Effector memory CD4-positive, alpha-beta T cell (primary cell): ENCODE data around the gene MT1X.
"Not testable (repeated sequence)": the region's sequence is repeated elsewhere in the genome, so short reads cannot be mapped to it uniquely, and the experiment has no call there.

Experiments
- DNase-seq, 3 donors: peaks; one replicate each; pipeline ENCODE4 v3.0.0-alpha.2; 2020
- H3K27ac ChIP-seq: 2 replicates; pipeline ENCODE4 v1.7.0; 2013; ENCODE audit warnings: mild to moderate bottlenecking, low read length, moderate library complexity; ENCODE audit not compliant: insufficient read depth, poor library complexity, severe bottlenecking
- H3K27me3 ChIP-seq: replicated peaks from 2 replicates; pipeline ENCODE4 v1.7.0; 2013; ENCODE audit warnings: mild to moderate bottlenecking, low read length; ENCODE audit not compliant: insufficient read depth, control insufficient read depth, poor library complexity, severe bottlenecking
- H3K36me3 ChIP-seq: 2 replicates; pipeline ENCODE4 v1.7.0; 2013; ENCODE audit warnings: mild to moderate bottlenecking, low read length, moderate library complexity; ENCODE audit not compliant: control insufficient read depth, insufficient read depth
- H3K4me1 ChIP-seq: 2 replicates; pipeline ENCODE4 v1.7.0; 2013; ENCODE audit warnings: low read length, mild to moderate bottlenecking; ENCODE audit not compliant: control insufficient read depth, insufficient read depth, poor library complexity, severe bottlenecking
- H3K4me3 ChIP-seq: 2 replicates; pipeline ENCODE4 v1.7.0; 2013; ENCODE audit warnings: low read length, low read depth, mild to moderate bottlenecking; ENCODE audit not compliant: insufficient read depth, poor library complexity, severe bottlenecking
- H3K9me3 ChIP-seq: 2 replicates; pipeline ENCODE4 v1.7.0; 2013; ENCODE audit warnings: mild to moderate bottlenecking, low read length, moderate library complexity; ENCODE audit not compliant: control insufficient read depth

The MT1X gene

GRCh38 chr16:56708525-56709442 lies 26.5 kb downstream of the MT1X start:
- peaks cover 7% of the 10 kb centered on the region for H3K4me1 ChIP-seq
- no peak for DNase-seq
- no peaks in the 10 kb centered on the region for H3K9me3 ChIP-seq
- no peaks in the 10 kb centered on the region for H3K27me3 ChIP-seq
- H3K36me3 ChIP-seq: no peaks in the 10 kb centered on the region
- H3K4me3 ChIP-seq: peak overlapping the region; percentile 17
- no peak overlapping the region for H3K27ac ChIP-seq

GRCh38 chr16:56709443-56710040 lies 27.3 kb downstream of the MT1X start:
- Histone ChIP-seq H3K9me3 (no peaks in the 10 kb centered on the region), H3K27ac (no peak overlapping the region), H3K27me3 (no peaks in the 10 kb centered on the region), H3K36me3 (no peaks in the 10 kb centered on the region), H3K4me1 (peaks cover 7% of the 10 kb centered on the region), H3K4me3 (no peak overlapping the region)
- no peak for DNase-seq

GRCh38 chr16:56710181-56710737 lies 28.0 kb downstream of the MT1X start:
- DNase-seq: no peak
- Histone ChIP-seq H3K9me3 (no peaks in the 10 kb centered on the region), H3K27me3 (no peaks in the 10 kb centered on the region), H3K4me3 (no peak overlapping the region), H3K27ac (no peak overlapping the region), H3K36me3 (no peaks in the 10 kb centered on the region), H3K4me1 (peaks cover 7% of the 10 kb centered on the region)

GRCh38 chr16:56711862-56712261 lies 29.6 kb downstream of the MT1X start:
- H3K36me3 ChIP-seq: no peaks in the 10 kb centered on the region
- no peaks in the 10 kb centered on the region for H3K27me3 ChIP-seq
- no peak for DNase-seq
- no peak overlapping the region for H3K4me3 ChIP-seq
- H3K9me3 ChIP-seq: no peaks in the 10 kb centered on the region
- H3K27ac ChIP-seq: no peak overlapping the region
- peaks cover 7% of the 10 kb centered on the region for H3K4me1 ChIP-seq

- Histone ChIP-seq H3K36me3 (no peaks in the 10 kb centered on the region), H3K4me1 (peaks cover 4% of the 10 kb centered on the region)
- no peak for DNase-seq
Measured at GRCh38 chr16:56713794-56714193, 31.5 kb downstream of the MT1X start.

GRCh38 chr16:56715126-56715525 lies 32.9 kb downstream of the MT1X start:
- Histone ChIP-seq H3K27ac (no peak overlapping the region), H3K36me3 (no peaks in the 10 kb centered on the region), H3K9me3 (no peaks in the 10 kb centered on the region), H3K4me3 (no peak overlapping the region), H3K27me3 (no peaks in the 10 kb centered on the region), H3K4me1 (no peaks in the 10 kb centered on the region)
- DNase-seq: no peak

More at GRCh38 chr16:56713794-56714193, 31.5 kb downstream of the MT1X start:
- Histone ChIP-seq H3K4me3 (no peak overlapping the region), H3K9me3 (no peaks in the 10 kb centered on the region), H3K27ac (no peak overlapping the region), H3K27me3 (no peaks in the 10 kb centered on the region)

GRCh38 chr16:56716761-56717160 lies 34.5 kb downstream of the MT1X start:
- no peak for DNase-seq
- Histone ChIP-seq H3K4me3 (no peak overlapping the region), H3K36me3 (no peaks in the 10 kb centered on the region), H3K27me3 (no peaks in the 10 kb centered on the region), H3K9me3 (no peaks in the 10 kb centered on the region), H3K4me1 (no peaks in the 10 kb centered on the region), H3K27ac (no peak overlapping the region)

- H3K36me3 ChIP-seq, H3K4me1 ChIP-seq, H3K27ac ChIP-seq, H3K4me3 ChIP-seq, DNase-seq, H3K9me3 ChIP-seq, H3K27me3 ChIP-seq: not testable (repeated sequence)
Measured at GRCh38 chr16:56717532-56717931, 35.3 kb downstream of the MT1X start.

GRCh38 chr16:56722200-56722842 lies 40.1 kb downstream of the MT1X start:
- Histone ChIP-seq H3K27me3 (no peaks in the 10 kb centered on the region), H3K36me3 (no peaks in the 10 kb centered on the region), H3K9me3 (no peaks in the 10 kb centered on the region), H3K4me3 (no peak overlapping the region), H3K4me1 (no peaks in the 10 kb centered on the region), H3K27ac (no peak overlapping the region)
- no peak for DNase-seq
